Measurements from ENCODE around the gene PLEKHD1.

The PLEKHD1 gene

GRCh38 chr14:69505338-69506240, 21.1 kb downstream of the PLEKHD1 start:
- Histone ChIP-seq H3K27ac (no peak overlapping the region), H3K4me3 (no peak overlapping the region)

GRCh38 chr14:69506241-69506595, 21.7 kb downstream of the PLEKHD1 start:
- Histone ChIP-seq H3K4me3 (no peak overlapping the region), H3K27ac (no peak overlapping the region)

- Histone ChIP-seq H3K27ac (no peak overlapping the region), H3K4me3 (no peak overlapping the region)
Measured at GRCh38 chr14:69518289-69519101, 34.0 kb downstream of the PLEKHD1 start.

GRCh38 chr14:69519204-69520100, 34.9 kb downstream of the PLEKHD1 start:
- H3K27ac ChIP-seq: no peak overlapping the region
- no peak overlapping the region for H3K4me3 ChIP-seq

GRCh38 chr14:69522026-69522425, 37.5 kb downstream of the PLEKHD1 start:
- H3K27ac ChIP-seq: no peak overlapping the region
- H3K4me3 ChIP-seq: no peak overlapping the region

DNA sequence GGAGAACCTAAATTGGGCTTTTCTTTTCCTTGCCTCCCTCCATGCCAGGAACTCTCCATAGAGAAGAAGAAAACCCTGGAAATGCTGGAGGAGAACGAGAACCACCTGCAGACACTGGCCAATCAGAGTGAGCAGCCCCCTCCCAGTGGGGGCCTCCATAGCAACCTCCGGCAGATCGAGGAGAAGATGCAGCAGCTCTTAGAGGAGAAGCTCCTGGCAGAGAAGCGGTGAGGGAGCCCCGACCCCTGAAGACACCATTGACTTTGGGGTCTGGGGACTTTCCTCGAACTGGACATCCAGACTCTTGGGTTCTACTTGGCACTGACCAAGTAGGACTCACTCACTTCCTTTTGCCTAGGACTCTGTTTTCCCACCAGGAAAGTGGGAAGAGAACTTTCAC, 41.4 kb downstream of the PLEKHD1 start:
- Histone ChIP-seq H3K27ac (no peak overlapping the region), H3K4me3 (no peak overlapping the region)

GRCh38 chr14:69527635-69528034, 43.1 kb downstream of the PLEKHD1 start:
- no peak overlapping the region for H3K4me3 ChIP-seq
- H3K27ac ChIP-seq: no peak overlapping the region

- H3K4me3 ChIP-seq: no peak overlapping the region
- H3K27ac ChIP-seq: no peak overlapping the region
Measured at GRCh38 chr14:69528143-69528542, 43.6 kb downstream of the PLEKHD1 start.

GRCh38 chr14:69528930-69529329, 44.4 kb downstream of the PLEKHD1 start:
- H3K27ac ChIP-seq: no peak overlapping the region
- no peak overlapping the region for H3K4me3 ChIP-seq

GRCh38 chr14:69529563-69529962, 45.0 kb downstream of the PLEKHD1 start:
- Histone ChIP-seq H3K27ac (no peak overlapping the region), H3K4me3 (no peak overlapping the region)

DNA sequence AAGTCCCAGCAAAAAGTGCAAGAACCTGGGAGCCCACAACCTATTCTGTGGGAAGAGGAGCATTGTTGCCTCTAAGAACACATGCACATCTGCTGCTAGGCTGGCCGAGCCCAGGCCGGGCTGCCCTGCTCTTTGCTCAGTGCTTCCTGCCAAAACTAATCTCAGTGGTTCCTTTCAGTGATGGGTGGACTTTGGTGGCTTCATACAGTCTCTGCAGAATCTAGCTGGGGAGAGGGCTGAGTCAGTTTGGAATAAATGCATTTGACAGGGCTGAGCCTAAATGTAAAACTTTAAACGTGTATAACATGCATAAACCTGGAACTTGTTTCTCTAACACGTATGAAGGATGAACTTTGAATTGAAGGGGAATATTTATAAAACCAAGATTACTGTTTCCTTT, 45.6 kb downstream of the PLEKHD1 start:
- H3K4me3 ChIP-seq: no peak overlapping the region
- H3K27ac ChIP-seq: no peak overlapping the region

DNA sequence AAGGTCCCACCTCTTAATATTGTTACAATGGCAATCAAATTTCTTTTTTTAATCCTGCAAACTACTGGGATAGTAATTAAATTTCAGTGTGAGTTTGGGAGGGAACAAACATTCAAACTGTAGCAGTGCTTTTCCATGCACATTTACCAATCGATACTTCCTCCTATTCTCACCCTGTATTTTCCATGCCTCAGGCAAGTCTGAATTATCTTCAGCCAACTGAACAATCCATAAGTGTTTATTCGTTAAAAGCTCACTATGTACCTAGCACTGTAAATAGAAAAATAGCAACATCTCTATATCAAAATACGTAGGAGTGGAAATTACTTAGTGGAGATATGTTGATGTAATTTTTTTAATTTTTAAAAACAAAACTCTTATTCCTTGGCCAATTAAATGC, 46.6 kb downstream of the PLEKHD1 start:
- Histone ChIP-seq H3K4me3 (no peak overlapping the region), H3K27ac (peak overlapping the region in 1 of 21 experiments; percentile 13)

DNA sequence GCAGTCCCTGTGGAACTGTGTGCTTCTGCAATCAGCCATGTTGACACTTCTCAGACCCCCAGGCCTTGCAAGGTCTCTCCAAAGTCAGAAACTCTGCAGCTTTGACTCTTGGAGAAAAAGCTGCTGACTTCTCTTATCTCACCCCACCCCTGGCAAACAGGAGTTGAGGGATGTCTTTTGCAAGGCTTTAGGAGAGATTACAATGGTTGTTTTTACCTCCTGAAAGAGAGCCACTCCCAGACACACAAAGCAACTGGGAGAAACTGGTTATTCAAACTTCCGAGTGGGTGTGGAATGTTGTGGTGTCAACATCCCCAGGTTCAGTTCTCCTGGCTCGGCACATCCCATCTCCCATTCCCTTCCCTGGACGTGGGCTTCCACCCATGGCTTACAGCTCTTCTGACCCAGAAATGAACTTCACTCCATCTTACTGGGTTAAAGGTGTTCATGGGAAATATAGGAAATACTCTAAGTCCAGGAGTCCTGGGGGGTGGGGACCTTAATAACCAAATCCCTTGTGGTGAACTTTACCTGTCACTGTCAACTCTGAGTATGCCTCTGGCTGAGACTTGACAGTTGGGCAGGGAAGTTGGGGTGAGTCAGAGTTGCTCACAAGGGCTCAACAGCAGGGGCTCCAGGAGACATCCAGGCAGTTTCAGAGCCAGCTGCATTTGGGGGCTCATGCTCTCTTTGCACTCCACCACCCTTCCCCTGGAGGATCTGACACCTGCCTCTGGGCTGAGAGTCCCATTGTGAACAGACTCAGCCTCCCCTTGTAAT, 48.2 kb downstream of the PLEKHD1 start:
- Histone ChIP-seq H3K27ac (peak overlapping the region in 13 of 21 experiments; percentile 12 to 75 (median 48)), H3K4me3 (no peak overlapping the region)

DNA sequence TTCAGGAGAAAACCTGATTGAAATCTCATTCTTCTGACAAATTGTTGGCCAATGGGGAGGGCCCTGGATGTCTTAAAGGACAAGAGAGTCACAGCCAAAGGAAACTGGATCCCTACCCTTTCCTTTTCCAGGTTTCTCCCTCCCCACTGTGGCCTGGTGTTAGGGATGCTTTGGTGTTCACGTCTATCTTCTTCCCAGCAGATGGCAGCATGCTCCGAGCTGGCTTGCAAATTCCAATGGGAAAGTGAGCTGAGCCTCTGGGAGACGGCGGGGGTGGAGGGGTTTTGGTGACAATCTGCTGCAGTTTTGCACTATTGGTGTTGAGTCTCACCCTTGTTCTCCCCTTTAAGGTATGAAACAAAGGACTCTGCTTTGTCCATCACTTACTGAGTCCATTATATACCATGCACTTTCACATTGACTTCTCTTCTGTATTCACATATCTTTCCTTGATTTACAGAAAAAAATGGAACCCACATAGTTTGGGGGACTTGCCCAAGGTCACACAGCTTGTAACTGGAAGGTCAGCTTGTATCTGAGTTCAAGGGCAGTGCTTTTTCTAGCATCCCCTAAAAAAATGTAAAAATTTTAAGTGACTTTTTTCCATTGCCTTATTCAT, 50.8 kb downstream of the PLEKHD1 start:
- H3K4me3 ChIP-seq: no peak overlapping the region
- no peak overlapping the region for H3K27ac ChIP-seq

DNA sequence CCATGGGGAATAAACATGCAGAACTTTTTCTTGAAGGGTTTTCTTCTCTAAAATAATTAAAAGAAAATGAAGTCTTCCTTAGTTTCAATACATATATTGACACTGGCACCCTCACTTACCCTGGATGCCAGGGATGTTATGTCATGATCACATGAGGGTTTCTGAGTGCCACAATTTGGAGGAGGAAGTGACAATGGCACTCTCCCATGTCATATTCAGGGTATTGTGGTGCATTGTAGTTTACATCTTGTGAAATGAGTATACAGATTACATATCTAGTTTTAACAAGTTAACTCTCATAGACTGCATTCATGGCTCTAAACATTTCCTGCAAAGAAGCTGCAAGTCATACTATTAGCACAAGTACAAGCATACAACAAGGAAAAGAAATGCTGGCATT, 52.4 kb downstream of the PLEKHD1 start:
- Histone ChIP-seq H3K27ac (no peak overlapping the region), H3K4me3 (no peak overlapping the region)

- H3K4me3 ChIP-seq: no peak overlapping the region
- H3K27ac ChIP-seq: no peak overlapping the region
Measured at GRCh38 chr14:69537900-69538299, 53.4 kb downstream of the PLEKHD1 start.

- H3K4me3 ChIP-seq: no peak overlapping the region
Measured at GRCh38 chr14:69538766-69539165, 54.2 kb downstream of the PLEKHD1 start.

DNA sequence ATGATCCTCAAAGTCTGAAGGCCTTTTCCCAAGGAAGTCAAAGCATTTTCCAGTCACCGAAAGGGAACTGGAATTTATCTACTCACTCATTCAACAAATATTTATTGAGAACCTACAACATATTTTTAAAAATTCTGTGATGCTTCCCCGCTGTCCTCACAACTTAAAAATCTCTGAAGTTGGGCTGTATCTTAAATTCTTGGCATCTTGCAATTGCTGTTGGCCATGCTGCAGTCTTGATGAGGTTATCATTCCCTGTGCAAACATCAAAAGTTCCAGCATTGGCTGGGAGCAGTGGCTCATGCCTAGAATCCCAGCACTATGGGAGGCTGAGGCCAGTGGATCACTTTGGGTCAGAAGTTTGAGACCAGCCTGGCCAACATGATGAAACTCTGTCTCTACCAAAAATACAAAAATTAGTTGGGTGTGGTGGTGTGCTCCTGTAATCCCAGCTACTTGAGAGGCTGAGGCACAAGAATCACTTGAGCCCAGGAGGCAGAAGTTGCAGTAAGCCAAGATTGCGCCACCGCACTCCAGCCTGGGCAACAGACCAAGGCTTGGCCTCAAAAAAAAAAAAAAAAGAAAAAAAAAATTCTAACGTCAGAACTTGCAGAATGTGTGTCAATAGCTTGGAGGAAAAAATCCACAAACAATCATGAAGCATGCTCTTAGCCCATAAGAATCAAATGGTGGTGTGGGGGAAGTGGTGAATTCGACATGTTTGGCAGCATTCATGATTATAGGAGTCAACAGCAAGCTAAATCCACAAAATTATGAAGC, 55.3 kb downstream of the PLEKHD1 start:
- Histone ChIP-seq H3K27ac (no peak overlapping the region), H3K4me3 (no peak overlapping the region)

More at GRCh38 chr14:69538766-69539165, 54.2 kb downstream of the PLEKHD1 start:
- H3K27ac ChIP-seq: no peak overlapping the region
